Measurements from ENCODE around the gene ZBTB34. TPM values are rescaled to one million over a fixed set of nuclear protein-coding genes. Genes with fewer than 3 reads are reported as not detected.

ZBTB34 gene
- total RNA-seq, 2 experiments from 2014 or later, result 2.5 to 2.9 TPM

DNA sequence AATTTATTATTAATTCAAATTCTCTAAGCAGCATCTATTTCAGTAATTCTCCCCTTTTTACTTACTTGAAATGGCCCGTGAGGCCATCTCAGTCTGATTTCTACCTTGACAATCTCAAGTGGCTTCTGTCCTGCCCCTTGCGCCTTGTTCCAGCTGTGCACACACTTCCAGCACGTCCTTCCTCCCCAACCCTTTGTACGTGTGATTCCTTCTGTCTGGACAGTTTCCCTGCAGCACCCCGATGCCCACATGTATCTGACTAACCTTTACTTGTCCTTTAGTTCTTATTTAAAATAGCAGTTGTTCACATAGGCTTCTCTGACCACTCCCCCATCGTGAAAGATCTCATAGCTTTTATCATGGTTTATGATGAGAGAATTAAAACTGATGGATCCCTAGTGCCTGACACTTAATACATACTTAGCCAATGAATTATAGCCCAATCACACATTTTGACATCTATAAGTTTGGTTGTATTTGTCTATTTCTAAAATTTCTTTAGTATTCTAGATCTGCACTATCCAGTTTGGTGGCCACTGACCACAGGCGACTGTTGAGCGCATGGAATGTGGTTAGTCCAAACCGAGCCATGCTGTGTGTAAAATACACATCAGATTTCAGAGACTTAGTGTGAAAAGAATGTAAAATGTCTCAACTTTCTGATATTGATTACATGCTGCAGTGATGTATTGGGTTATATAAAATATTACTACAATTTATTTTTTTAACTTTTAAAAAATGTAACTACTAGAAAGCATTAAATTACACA, 14.3 kb downstream of the ZBTB34 start:
- intact Hi-C loops (cut with DNase I, micrococcal nuclease), result no loop called here

GRCh38 chr9:126875756-126876510, 15.5 kb downstream of the ZBTB34 start:
- Histone ChIP-seq H3K9me3 (ENCODE audit: control insufficient read depth in 1 of 2, insufficient read depth in 1 of 2, low read length in 2 of 2) (no peaks in the 10 kb centered on the region), H3K27ac (ENCODE audit: low read depth in 1 of 2, low read length in 2 of 2) (no peak overlapping the region), H3K4me1 (ENCODE audit: insufficient read depth, low read length) (peaks cover 11% of the 10 kb centered on the region), H3K27me3 (ENCODE audit: control insufficient read depth in 1 of 2, insufficient read depth in 2 of 2, low read length in 2 of 2) (no peaks in the 10 kb centered on the region), H3K4me3 (ENCODE audit: low read length) (no peak overlapping the region), H3K36me3 (ENCODE audit: insufficient read depth, low read length) (peaks cover 18% of the 10 kb centered on the region)
- H3K36me3 Mint-ChIP-seq (ENCODE audit: low read depth), result peaks cover 30% of the 10 kb centered on the region
- CTCF ChIA-PET, result interaction anchor here (1.0 kb wide), 1 partner anchor 16 kb away, joined by 3 read pairs; the partner anchor contains the start of gene ZBTB34
- TF ChIP-seq, protein P1, sequence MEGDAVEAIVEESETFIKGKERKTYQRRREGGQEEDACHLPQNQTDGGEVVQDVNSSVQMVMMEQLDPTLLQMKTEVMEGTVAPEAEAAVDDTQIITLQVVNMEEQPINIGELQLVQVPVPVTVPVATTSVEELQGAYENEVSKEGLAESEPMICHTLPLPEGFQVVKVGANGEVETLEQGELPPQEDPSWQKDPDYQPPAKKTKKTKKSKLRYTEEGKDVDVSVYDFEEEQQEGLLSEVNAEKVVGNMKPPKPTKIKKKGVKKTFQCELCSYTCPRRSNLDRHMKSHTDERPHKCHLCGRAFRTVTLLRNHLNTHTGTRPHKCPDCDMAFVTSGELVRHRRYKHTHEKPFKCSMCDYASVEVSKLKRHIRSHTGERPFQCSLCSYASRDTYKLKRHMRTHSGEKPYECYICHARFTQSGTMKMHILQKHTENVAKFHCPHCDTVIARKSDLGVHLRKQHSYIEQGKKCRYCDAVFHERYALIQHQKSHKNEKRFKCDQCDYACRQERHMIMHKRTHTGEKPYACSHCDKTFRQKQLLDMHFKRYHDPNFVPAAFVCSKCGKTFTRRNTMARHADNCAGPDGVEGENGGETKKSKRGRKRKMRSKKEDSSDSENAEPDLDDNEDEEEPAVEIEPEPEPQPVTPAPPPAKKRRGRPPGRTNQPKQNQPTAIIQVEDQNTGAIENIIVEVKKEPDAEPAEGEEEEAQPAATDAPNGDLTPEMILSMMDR (IDR thresholded peaks at IDR 0.05), result no peak
- H3K9me3 Mint-ChIP-seq, result no peaks in the 10 kb centered on the region
- no peak for DNase-seq
- peaks cover 31% of the 10 kb centered on the region for H3K4me1 Mint-ChIP-seq (ENCODE audit: low read depth)
- POLR2A ChIA-PET, result no interaction called here
- peak overlapping the region; percentile 72 for H3K27ac Mint-ChIP-seq
- H3K4me3 Mint-ChIP-seq, result no peak overlapping the region
- intact Hi-C loops (cut with DNase I, micrococcal nuclease), result no loop called here
- H3K27me3 Mint-ChIP-seq, result no peaks in the 10 kb centered on the region
- no peak for ATAC-seq (ENCODE audit: poor library complexity)

More for the DNA sequence above, 14.3 kb downstream of the ZBTB34 start:
- Mint-ChIP-seq H3K9me3 (no peaks in the 10 kb centered on the region), H3K27ac (no peak overlapping the region), H3K4me1 (ENCODE audit: low read depth) (peaks cover 35% of the 10 kb centered on the region), H3K27me3 (no peaks in the 10 kb centered on the region), H3K4me3 (no peak overlapping the region), H3K36me3 (ENCODE audit: low read depth) (peaks cover 17% of the 10 kb centered on the region)
- Histone ChIP-seq H3K27me3 (ENCODE audit: control insufficient read depth in 1 of 2, insufficient read depth in 2 of 2, low read length in 2 of 2) (no peaks in the 10 kb centered on the region), H3K36me3 (ENCODE audit: insufficient read depth, low read length) (peaks cover 6% of the 10 kb centered on the region), H3K27ac (ENCODE audit: low read depth in 1 of 2, low read length in 2 of 2) (no peak overlapping the region), H3K9me3 (ENCODE audit: control insufficient read depth in 1 of 2, insufficient read depth in 1 of 2, low read length in 2 of 2) (no peaks in the 10 kb centered on the region), H3K4me1 (ENCODE audit: insufficient read depth, low read length) (peaks cover 11% of the 10 kb centered on the region), H3K4me3 (ENCODE audit: low read length) (no peak overlapping the region)
- TF ChIP-seq, protein P1 (IDR thresholded peaks at IDR 0.05), result no peak
- ChIA-PET CTCF (no interaction called here), POLR2A (no interaction called here)
- no peak for ATAC-seq (ENCODE audit: poor library complexity)
- DNase-seq, result no peak

GRCh38 chr9:126876531-126876930, 16.1 kb downstream of the ZBTB34 start:
- H3K36me3 Mint-ChIP-seq (ENCODE audit: low read depth), result peaks cover 34% of the 10 kb centered on the region
- H3K27ac Mint-ChIP-seq, result peak overlapping the region; percentile 72
- POLR2A ChIA-PET, result no interaction called here
- H3K4me1 ChIP-seq (ENCODE audit: insufficient read depth, low read length), result peaks cover 11% of the 10 kb centered on the region
- no peak overlapping the region for H3K27ac ChIP-seq (ENCODE audit: low read depth in 1 of 2, low read length in 2 of 2)
- no peaks in the 10 kb centered on the region for H3K27me3 ChIP-seq (ENCODE audit: control insufficient read depth in 1 of 2, insufficient read depth in 2 of 2, low read length in 2 of 2)
- DNase-seq (no peak), ATAC-seq (ENCODE audit: poor library complexity) (no peak)
- H3K4me1 Mint-ChIP-seq (ENCODE audit: low read depth), result peaks cover 31% of the 10 kb centered on the region
- H3K4me3 ChIP-seq (ENCODE audit: low read length), result no peak overlapping the region
- TF ChIP-seq, protein P1 (IDR thresholded peaks at IDR 0.05), result no peak
- H3K4me3 Mint-ChIP-seq, result no peak overlapping the region
- intact Hi-C loops (cut with DNase I, micrococcal nuclease), result no loop called here
- CTCF ChIA-PET, result interaction anchor here (1.0 kb wide), 1 partner anchor 16 kb away, joined by 3 read pairs; the partner anchor contains the start of gene ZBTB34
- no peaks in the 10 kb centered on the region for H3K27me3 Mint-ChIP-seq
- no peaks in the 10 kb centered on the region for H3K9me3 Mint-ChIP-seq
- peaks cover 23% of the 10 kb centered on the region for H3K36me3 ChIP-seq (ENCODE audit: insufficient read depth, low read length)
- H3K9me3 ChIP-seq (ENCODE audit: control insufficient read depth in 1 of 2, insufficient read depth in 1 of 2, low read length in 2 of 2), result no peaks in the 10 kb centered on the region

All from CD4-positive, alpha-beta T cell (primary cell).